DMS53 treated with DMSO at 0.1 percent for 48 hours (cell line): Measurements from ENCODE around the gene F2R.
"Not testable (repeated sequence)": the region's sequence is repeated elsewhere in the genome, so short reads cannot be mapped to it uniquely, and the experiment has no call there.

Experiments used
- DNase-seq: peaks from one replicate; lab custom pipeline; 2025; ENCODE audit not compliant: unreplicated experiment; lab: John Stamatoyannopoulos, UW

Gene F2R

GRCh38 chr5:76715736-76716455, at the start of gene F2R:
Gene F2R (plus strand): TSS chr5:76716126. CDS start chr5:76716308, 182 bp downstream.
- DNase-seq, result no peak

GRCh38 chr5:76667495-76667894, 48.4 kb upstream of the F2R start:
- no peak for DNase-seq

- DNase-seq, result no peak
Observed at GRCh38 chr5:76669245-76669644, 46.7 kb upstream of the F2R start.

GRCh38 chr5:76670508-76670907, 45.4 kb upstream of the F2R start:
- no peak for DNase-seq

GRCh38 chr5:76672242-76672641, 43.7 kb upstream of the F2R start:
- DNase-seq, result no peak

- DNase-seq, result no peak
Observed at GRCh38 chr5:76673125-76673524, 42.8 kb upstream of the F2R start.

GRCh38 chr5:76674330-76675066, 41.4 kb upstream of the F2R start:
- no peak for DNase-seq

- no peak for DNase-seq
Observed at GRCh38 chr5:76675364-76675763, 40.6 kb upstream of the F2R start.

GRCh38 chr5:76677849-76678472, 38.0 kb upstream of the F2R start:
- no peak for DNase-seq

GRCh38 chr5:76679231-76679630, 36.7 kb upstream of the F2R start:
- DNase-seq, result no peak

GRCh38 chr5:76680826-76681225, 35.1 kb upstream of the F2R start:
- DNase-seq, result not testable (repeated sequence)

GRCh38 chr5:76681287-76681686, 34.6 kb upstream of the F2R start:
- no peak for DNase-seq

GRCh38 chr5:76682387-76682786, 33.5 kb upstream of the F2R start:
- no peak for DNase-seq

GRCh38 chr5:76683816-76684731, 31.9 kb upstream of the F2R start:
- no peak for DNase-seq

GRCh38 chr5:76684756-76685519, 31.0 kb upstream of the F2R start:
- DNase-seq, result peak; percentile 23

- no peak for DNase-seq
Observed at GRCh38 chr5:76685704-76686103, 30.2 kb upstream of the F2R start.

- DNase-seq, result no peak
Observed at GRCh38 chr5:76688212-76688611, 27.7 kb upstream of the F2R start.

GRCh38 chr5:76688836-76689235, 27.1 kb upstream of the F2R start:
- no peak for DNase-seq

- DNase-seq, result no peak
Observed at GRCh38 chr5:76689321-76690036, 26.4 kb upstream of the F2R start.
